Activated naive CD4-positive, alpha-beta T cell treated with anti-CD3 and anti-CD28 coated beads, Interleukin-2, amount 50 U/mL, for 16 hours (primary cell): ENCODE measurements around the gene BMP15.

Experiments used
- DNase-seq: peaks from one replicate; pipeline ENCODE4 v3.0.0-alpha.2; 2020

The BMP15 gene

GRCh38 chrX:50910685-50911176 is at the start of gene BMP15:
TSS of gene BMP15 (plus strand) at chrX:50910735. CDS start at chrX:50910784, 49 bp downstream.
- no peak for DNase-seq

- DNase-seq, result no peak
Observed at GRCh38 chrX:50863471-50863870, 47.1 kb upstream of the BMP15 start.

- no peak for DNase-seq
Observed at GRCh38 chrX:50865311-50865710, 45.2 kb upstream of the BMP15 start.

GRCh38 chrX:50871922-50872453 is 38.5 kb upstream of the BMP15 start:
- DNase-seq, result no peak

GRCh38 chrX:50874876-50875275 is 35.7 kb upstream of the BMP15 start:
- no peak for DNase-seq

- DNase-seq, result no peak
Observed at GRCh38 chrX:50876551-50876950, 34.0 kb upstream of the BMP15 start.

- DNase-seq, result no peak
Observed at GRCh38 chrX:50877310-50877709, 33.2 kb upstream of the BMP15 start.

- no peak for DNase-seq
Observed at GRCh38 chrX:50881028-50881427, 29.5 kb upstream of the BMP15 start.

GRCh38 chrX:50888884-50889283 is 21.7 kb upstream of the BMP15 start:
- no peak for DNase-seq

- no peak for DNase-seq
Observed at GRCh38 chrX:50889582-50889981, 21.0 kb upstream of the BMP15 start.

GRCh38 chrX:50893047-50893446 is 17.5 kb upstream of the BMP15 start:
- no peak for DNase-seq

- no peak for DNase-seq
Observed at GRCh38 chrX:50893466-50893865, 17.1 kb upstream of the BMP15 start.

GRCh38 chrX:50905334-50905733 is 5.2 kb upstream of the BMP15 start:
- no peak for DNase-seq

- DNase-seq, result no peak
Observed at GRCh38 chrX:50913520-50913919, 3.0 kb downstream of the BMP15 start.

- DNase-seq, result no peak
Observed at GRCh38 chrX:50920132-50920531, 9.6 kb downstream of the BMP15 start.

- no peak for DNase-seq
Observed at GRCh38 chrX:50927127-50927526, 16.6 kb downstream of the BMP15 start.

- DNase-seq, result peak; percentile 8
Observed at GRCh38 chrX:50941638-50942037, 31.1 kb downstream of the BMP15 start.

GRCh38 chrX:50942471-50942870 is 31.9 kb downstream of the BMP15 start:
- DNase-seq, result no peak

- no peak for DNase-seq
Observed at GRCh38 chrX:50952406-50952805, 41.9 kb downstream of the BMP15 start.

GRCh38 chrX:50953832-50954231 is 43.3 kb downstream of the BMP15 start:
- no peak for DNase-seq

- DNase-seq, result no peak
Observed at GRCh38 chrX:50962156-50962555, 51.6 kb downstream of the BMP15 start.

- no peak for DNase-seq
Observed at GRCh38 chrX:50963842-50964241, 53.3 kb downstream of the BMP15 start.
